Hepatocyte (in vitro differentiated cells): ENCODE data around the gene PTAFR. TPM values are rescaled to one million over a fixed set of nuclear protein-coding genes. Genes with fewer than 3 reads are reported as not detected.

Source experiments
- DNase-seq: peaks from one replicate; pipeline ENCODE4 v3.0.0-alpha.2; 2016; ENCODE audit warnings: low spot score
- H2AFZ ChIP-seq: fragments of 200-600 bp; sonication (generic); 2 replicates; pipeline ENCODE4 v1.6.0; 2016; ENCODE audit warnings: antibody characterized with exemption, mild to moderate bottlenecking
- H3K27ac ChIP-seq: fragments of 200-600 bp; sonication (generic); 2 replicates; pipeline ENCODE4 v1.5.1; 2016; ENCODE audit warnings: mild to moderate bottlenecking
- H3K27me3 ChIP-seq: fragments of 200-600 bp; sonication (generic); 2 replicates; pipeline ENCODE4 v1.6.1; 2016
- H3K36me3 ChIP-seq: fragments of 200-600 bp; sonication (generic); replicated peaks from 2 replicates; pipeline ENCODE4 v1.5.1; 2016; ENCODE audit warnings: low read depth; ENCODE audit not compliant: insufficient read depth
- H3K4me1 ChIP-seq: fragments of 200-600 bp; sonication (generic); 2 replicates; pipeline ENCODE4 v1.5.1; 2016; ENCODE audit warnings: mild to moderate bottlenecking, moderate library complexity; ENCODE audit not compliant: insufficient read depth
- H3K4me2 ChIP-seq: fragments of 200-600 bp; sonication (generic); 2 replicates; pipeline ENCODE4 v1.6.0; 2016
- H3K4me3 ChIP-seq: fragments of 200-600 bp; sonication (generic); 2 replicates; pipeline ENCODE4 v1.5.1; 2016; ENCODE audit warnings: mild to moderate bottlenecking
- H3K79me2 ChIP-seq: fragments of 200-600 bp; sonication (generic); 2 replicates; pipeline ENCODE4 v1.6.0; 2017; ENCODE audit warnings: mild to moderate bottlenecking
- H3K9me2 ChIP-seq: fragments of 200-600 bp; sonication (generic); replicated peaks from 2 replicates; pipeline ENCODE4 v1.6.0; 2017; ENCODE audit warnings: mild to moderate bottlenecking; ENCODE audit not compliant: insufficient read depth
- H3K9me3 ChIP-seq: fragments of 200-600 bp; sonication (generic); 2 replicates; pipeline ENCODE4 v1.5.1; 2016; ENCODE audit warnings: low read depth, mild to moderate bottlenecking
- H4K20me1 ChIP-seq: fragments of 200-600 bp; sonication (generic); 2 replicates; pipeline ENCODE4 v1.6.0; 2016; ENCODE audit warnings: mild to moderate bottlenecking; ENCODE audit not compliant: insufficient read depth, poor library complexity, severe bottlenecking
- EZH2 ChIP-seq: fragments of 200-600 bp; sonication (generic); IDR thresholded peaks from 2 replicates; pipeline ENCODE4 v1.6.1; 2016; ENCODE audit warnings: antibody characterized with exemption, mild to moderate bottlenecking, borderline replicate concordance
- EZH2phosphoT487 ChIP-seq: fragments of 200-600 bp; sonication (generic); IDR thresholded peaks from one replicate; pipeline ENCODE4 v1.6.1; 2018; ENCODE audit warnings: antibody characterized with exemption, mild to moderate bottlenecking, low read depth, moderate library complexity; ENCODE audit not compliant: unreplicated experiment, severe bottlenecking
- whole genome bisulfite sequencing: methylation state at CpG from one replicate; pipeline ENCODE4 v1.1.6; 2016; ENCODE audit warnings: low lambda C conversion rate; ENCODE audit errors: missing lambda C conversion rate; 5-methylcytosine and 5-hydroxymethylcytosine counted together
- polyA plus RNA-seq: library from polyadenylated mRNA; unstranded; fragments of >200 nt; fragmentation: Nextera tagmentation; extraction: Ambion mirVana; gene quantifications from 2 replicates; pipeline ENCODE4 v1.2.1, GENCODE V29; 2016
- total RNA-seq: library from RNA; depleted of rRNA; stranded (reverse); fragments of >200 nt; gene quantifications from 2 replicates; pipeline ENCODE4 v1.2.3, GENCODE V29; 2014
- TF ChIP-seq, protein P1 (sequence below): fragments of 200-600 bp; sonication (generic); IDR thresholded peaks from 2 replicates; pipeline ENCODE4 v1.5.1; 2016; ENCODE audit warnings: antibody characterized with exemption, mild to moderate bottlenecking; ENCODE audit not compliant: poor library complexity

The PTAFR gene
- total and polyA plus RNA-seq, 2 experiments from 2014 or later, result 0.29 to 0.37 TPM

GRCh38 chr1:28139025-28139712 lies 37.3 kb downstream of the PTAFR start:
- H2AFZ ChIP-seq, result no peak overlapping the region
- no peaks in the 10 kb centered on the region for H3K27me3 ChIP-seq
- no peaks in the 10 kb centered on the region for H3K4me1 ChIP-seq
- 90% methylated on average over 7 of the region's 7 CpGs for WGBS
- H3K4me2 ChIP-seq, result no peak overlapping the region
- H3K36me3 ChIP-seq, result no peaks in the 10 kb centered on the region
- no peaks in the 10 kb centered on the region for H3K79me2 ChIP-seq
- no peaks in the 10 kb centered on the region for H4K20me1 ChIP-seq
- H3K9me2 ChIP-seq, result no peaks in the 10 kb centered on the region
- H3K4me3 ChIP-seq, result no peak overlapping the region
- H3K27ac ChIP-seq, result no peak overlapping the region
- TF ChIP-seq EZH2 (no peak), EZH2phosphoT487 (no peak)
- TF ChIP-seq, protein P1, sequence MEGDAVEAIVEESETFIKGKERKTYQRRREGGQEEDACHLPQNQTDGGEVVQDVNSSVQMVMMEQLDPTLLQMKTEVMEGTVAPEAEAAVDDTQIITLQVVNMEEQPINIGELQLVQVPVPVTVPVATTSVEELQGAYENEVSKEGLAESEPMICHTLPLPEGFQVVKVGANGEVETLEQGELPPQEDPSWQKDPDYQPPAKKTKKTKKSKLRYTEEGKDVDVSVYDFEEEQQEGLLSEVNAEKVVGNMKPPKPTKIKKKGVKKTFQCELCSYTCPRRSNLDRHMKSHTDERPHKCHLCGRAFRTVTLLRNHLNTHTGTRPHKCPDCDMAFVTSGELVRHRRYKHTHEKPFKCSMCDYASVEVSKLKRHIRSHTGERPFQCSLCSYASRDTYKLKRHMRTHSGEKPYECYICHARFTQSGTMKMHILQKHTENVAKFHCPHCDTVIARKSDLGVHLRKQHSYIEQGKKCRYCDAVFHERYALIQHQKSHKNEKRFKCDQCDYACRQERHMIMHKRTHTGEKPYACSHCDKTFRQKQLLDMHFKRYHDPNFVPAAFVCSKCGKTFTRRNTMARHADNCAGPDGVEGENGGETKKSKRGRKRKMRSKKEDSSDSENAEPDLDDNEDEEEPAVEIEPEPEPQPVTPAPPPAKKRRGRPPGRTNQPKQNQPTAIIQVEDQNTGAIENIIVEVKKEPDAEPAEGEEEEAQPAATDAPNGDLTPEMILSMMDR, result no peak
- no peak for DNase-seq
- H3K9me3 ChIP-seq, result no peaks in the 10 kb centered on the region

- TF ChIP-seq EZH2 (no peak), EZH2phosphoT487 (no peak)
- TF ChIP-seq, protein P1, result no peak
- H3K27ac ChIP-seq, result no peak overlapping the region
- no peaks in the 10 kb centered on the region for H3K27me3 ChIP-seq
- no peaks in the 10 kb centered on the region for H3K9me3 ChIP-seq
- no peak overlapping the region for H3K4me3 ChIP-seq
- H3K36me3 ChIP-seq, result no peaks in the 10 kb centered on the region
- WGBS, result 70% methylated on average over 4 of the region's 4 CpGs
- H3K4me2 ChIP-seq, result no peak overlapping the region
- H3K4me1 ChIP-seq, result no peaks in the 10 kb centered on the region
- no peak for DNase-seq
- H3K9me2 ChIP-seq, result no peaks in the 10 kb centered on the region
- no peak overlapping the region for H2AFZ ChIP-seq
- no peaks in the 10 kb centered on the region for H4K20me1 ChIP-seq
- no peaks in the 10 kb centered on the region for H3K79me2 ChIP-seq
Observed at GRCh38 chr1:28136922-28137613, 39.4 kb downstream of the PTAFR start.

- WGBS, result 80% methylated on average over 8 of the region's 8 CpGs
- no peaks in the 10 kb centered on the region for H3K36me3 ChIP-seq
- no peaks in the 10 kb centered on the region for H3K9me2 ChIP-seq
- no peak overlapping the region for H2AFZ ChIP-seq
- TF ChIP-seq EZH2phosphoT487 (no peak), EZH2 (no peak)
- TF ChIP-seq, protein P1, result no peak
- H3K4me2 ChIP-seq, result no peak overlapping the region
- H3K9me3 ChIP-seq, result no peaks in the 10 kb centered on the region
- no peaks in the 10 kb centered on the region for H4K20me1 ChIP-seq
- no peak overlapping the region for H3K27ac ChIP-seq
- H3K4me3 ChIP-seq, result no peak overlapping the region
- no peak for DNase-seq
- no peaks in the 10 kb centered on the region for H3K4me1 ChIP-seq
- H3K79me2 ChIP-seq, result no peaks in the 10 kb centered on the region
- H3K27me3 ChIP-seq, result no peaks in the 10 kb centered on the region
Observed at GRCh38 chr1:28136169-28136921, 40.1 kb downstream of the PTAFR start.
